T-helper 9 cell (primary cell): ENCODE data around the gene HSF2BP.
"Not testable (repeated sequence)": the region's sequence is repeated elsewhere in the genome, so short reads cannot be mapped to it uniquely, and the experiment has no call there.

ENCODE experiments used
- DNase-seq: peaks from one replicate; pipeline ENCODE4 v3.0.0-alpha.2; 2020

HSF2BP gene

DNA sequence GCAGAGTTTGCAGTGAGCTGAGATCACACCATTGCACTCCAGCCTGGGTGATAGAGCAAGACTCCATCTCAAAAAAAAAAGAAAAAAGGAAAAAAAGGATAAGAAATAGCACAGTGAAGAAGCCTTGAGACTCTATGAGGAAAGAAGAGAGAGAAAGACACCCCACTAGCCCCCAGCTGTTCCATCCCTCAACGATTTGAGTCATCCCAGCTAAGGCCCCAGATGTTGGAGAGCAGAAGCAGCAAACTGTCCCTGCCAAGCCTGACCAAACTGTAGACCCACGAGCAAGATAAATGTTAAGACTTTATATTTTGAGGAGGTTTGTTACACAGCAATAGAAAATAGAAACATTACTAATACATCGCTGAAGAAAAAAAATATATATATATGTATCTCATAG lies 42.4 kb downstream of the HSF2BP start:
- DNase-seq = not testable (repeated sequence)

DNA sequence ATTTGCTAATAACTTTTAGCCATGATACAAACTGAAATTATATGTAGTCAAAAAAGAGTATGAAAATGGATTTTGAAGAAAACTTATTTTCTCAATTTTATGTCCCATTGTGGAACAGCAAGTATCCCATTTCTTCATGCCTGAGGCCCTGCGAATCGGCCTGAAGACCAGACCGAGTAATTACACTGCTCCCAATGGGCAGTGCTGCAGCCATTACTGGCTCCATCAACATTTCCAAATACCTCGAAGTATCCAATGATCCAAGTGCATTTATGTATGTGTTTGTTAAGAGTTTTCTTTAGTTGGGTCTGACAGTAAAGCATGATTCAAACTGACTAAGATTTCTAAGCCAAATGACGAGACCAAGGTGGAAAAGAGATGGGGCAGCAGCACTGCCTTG lies 44.4 kb downstream of the HSF2BP start:
- DNase-seq = no peak

DNA sequence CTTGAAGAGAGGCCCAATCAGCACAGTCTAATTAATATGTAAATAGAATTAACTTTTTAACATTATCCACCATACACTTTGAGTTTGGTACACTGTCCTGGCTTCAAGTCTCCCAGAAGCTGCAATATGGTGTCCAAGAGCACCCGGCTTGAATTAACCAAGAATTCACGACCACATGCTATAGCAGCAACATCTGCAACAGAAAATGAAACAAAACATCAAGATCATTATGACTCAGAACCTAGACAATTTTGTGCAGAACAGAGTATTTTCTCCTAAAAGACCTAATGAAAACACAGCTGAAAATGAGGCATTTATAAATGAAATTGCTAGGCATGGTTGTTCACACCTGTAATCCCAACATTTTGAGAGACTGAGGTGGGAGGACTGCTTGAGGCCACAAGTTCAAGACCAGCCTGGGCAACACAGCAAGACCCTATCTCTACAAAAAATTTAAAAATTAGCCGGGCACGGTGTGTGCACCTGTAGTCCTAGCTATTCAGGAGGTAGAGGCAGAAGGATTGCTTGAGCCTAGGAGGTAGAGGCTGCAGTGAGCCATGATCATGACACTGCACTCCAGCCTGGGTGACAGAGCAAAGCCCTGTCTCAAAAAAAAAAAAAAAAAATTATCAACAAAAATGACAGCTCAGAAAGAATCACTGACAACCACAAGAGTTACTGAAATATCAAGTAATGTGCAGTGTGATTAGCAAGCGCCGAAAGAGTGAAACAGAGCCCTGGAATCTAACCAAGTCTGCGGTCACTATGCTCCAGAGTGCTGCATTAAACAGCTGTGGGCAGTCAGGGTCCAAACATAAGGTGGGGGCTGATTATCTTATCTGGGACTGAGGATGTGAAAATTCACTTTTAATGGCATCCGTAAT lies 45.3 kb downstream of the HSF2BP start:
- no peak for DNase-seq

DNA sequence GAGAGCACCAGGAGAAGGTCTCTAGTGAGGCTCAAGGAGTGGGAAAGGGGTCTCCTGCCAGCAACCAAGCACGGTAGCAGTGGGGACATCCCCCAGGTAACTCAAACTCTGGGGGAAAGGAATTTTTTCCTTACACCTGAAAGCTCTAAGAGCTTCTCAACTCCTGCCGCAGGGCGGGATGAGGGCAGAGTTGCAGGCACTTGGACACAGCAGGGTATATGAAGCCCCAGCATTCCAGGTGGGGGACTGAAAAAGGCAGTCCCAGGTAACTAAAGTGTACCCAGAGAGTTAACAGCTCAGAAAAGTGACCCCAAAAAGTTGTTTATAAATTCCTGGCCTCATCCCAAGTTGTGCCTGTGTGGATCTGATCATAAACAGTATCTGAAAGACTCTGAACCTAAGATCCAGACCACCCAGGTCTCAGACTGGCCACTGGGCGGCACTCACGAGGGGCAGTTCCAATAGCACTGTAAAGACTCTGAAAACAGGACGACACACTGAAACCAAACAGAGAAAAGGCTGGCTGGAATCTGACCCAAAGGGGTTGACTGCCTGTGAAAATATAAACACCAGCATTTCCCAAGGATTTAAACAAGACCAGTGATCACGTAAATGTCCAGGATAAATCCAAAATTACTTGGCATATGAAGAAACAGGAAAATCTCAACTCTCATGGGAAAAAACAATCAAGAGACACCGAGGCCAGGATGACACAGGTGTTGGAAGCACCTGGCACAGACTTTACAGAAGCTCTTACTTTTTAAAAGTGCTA lies 47.5 kb downstream of the HSF2BP start:
- no peak for DNase-seq

DNA sequence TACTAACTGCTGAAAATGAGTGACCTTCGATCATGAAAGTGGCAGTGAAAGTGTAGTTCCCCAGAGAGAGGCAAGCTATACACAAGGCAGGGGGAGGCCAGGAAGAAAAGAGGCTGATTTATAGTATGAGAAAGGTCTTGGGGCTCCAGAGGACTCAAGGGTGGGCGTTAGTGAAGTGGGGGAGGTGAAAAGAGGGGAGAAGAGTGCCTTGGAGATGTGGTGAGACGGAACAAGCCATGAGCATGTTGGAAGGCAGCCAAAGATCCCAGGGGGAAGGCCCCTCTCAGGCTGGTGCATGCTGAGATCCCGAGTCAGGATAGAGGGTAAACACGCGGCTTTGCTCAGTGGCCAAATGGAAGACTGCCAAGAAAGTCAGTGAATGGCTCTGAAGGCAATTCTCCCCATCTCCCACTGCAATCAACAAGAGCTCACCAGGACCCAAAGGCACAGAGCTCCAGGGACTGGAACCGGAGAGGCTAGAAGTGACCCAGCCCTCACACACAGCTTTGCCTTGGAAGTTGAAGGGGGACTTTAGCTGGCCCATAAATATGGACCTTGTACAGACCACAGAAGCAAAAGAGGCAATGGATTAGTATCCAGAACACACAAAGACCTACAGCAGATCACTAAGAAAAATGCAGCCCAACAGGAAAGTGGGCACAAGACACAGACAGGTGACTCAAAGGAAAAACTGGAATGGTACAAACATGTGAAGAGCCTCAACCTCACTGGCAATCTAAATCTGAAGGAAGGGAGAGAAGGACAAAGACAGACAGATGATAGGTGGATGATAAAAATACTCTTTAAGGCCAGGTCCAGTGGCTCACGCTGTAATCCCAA lies 49.6 kb downstream of the HSF2BP start:
- DNase-seq = no peak

DNA sequence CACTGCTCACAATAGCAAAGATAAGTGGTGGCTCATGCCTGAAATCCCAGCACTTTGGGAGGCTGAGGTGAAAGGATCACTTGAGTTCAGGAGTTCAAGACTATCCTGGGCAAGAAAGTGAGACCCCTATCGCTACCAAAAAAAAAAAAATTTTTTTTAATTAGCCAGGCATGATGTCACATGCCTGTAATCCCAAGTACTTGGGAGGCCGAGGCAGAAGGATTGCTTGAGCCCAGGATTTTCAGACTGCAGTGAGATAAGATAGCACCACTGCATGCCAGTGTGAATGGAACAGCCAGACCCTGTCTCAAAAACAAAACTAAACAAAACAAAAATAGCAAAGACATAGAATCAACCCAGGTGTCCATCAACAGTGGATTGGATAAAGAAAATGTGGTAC lies 50.6 kb downstream of the HSF2BP start:
- DNase-seq = no peak

DNA sequence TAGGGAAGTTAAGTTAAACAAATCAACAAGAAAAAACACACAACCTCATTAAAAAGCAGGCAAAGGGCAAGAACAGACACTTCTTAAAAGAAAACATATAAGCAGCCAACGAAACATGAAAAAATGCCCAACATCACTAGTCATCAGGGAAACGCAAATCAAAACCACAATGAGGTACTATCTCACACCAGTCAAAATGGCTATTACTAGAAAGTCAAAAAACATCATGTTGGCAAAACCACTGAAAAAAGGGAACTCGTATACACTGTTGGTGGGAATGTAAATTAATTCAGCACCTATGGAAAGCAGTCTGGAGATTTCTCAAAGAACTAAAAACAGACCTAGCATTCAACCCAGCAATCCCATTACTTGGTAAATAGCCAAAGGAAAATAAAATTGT lies 51.1 kb downstream of the HSF2BP start:
- DNase-seq = no peak

DNA sequence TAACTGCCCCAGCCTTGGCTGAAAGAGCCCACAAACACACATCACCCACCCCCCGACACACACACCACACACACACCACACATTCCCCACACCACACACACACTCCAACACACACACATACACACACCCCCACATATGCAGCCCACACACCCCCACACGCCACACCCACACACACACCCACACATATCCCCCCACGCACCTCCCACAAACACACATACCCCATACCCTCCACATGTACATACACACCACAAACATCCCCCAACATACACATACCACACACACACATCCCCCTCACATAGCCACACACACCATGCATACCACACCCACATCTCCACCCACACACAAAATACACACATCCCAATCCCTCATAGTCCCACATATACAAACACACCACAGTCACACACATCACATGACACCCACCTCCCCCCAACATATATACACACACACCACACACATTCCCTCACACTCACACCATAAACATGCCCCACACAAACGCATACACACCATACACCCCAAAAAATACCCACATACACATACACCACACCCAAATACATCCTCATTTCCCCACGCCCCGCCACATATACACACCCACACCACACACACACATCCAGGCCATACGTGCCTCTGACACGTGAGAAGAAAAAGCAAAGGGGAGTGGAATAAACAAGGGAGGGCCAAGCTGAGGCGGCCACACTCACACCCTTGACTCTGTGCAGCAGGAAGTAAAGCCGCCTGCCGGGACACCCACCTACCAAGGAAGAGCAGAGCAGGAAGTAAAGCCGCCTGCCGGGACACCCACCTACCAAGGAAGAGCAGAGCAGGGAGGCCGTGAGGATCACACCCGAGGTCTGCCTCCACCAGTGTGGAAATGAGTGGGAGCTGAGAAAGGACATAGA lies 53.7 kb downstream of the HSF2BP start:
- no peak for DNase-seq

DNA sequence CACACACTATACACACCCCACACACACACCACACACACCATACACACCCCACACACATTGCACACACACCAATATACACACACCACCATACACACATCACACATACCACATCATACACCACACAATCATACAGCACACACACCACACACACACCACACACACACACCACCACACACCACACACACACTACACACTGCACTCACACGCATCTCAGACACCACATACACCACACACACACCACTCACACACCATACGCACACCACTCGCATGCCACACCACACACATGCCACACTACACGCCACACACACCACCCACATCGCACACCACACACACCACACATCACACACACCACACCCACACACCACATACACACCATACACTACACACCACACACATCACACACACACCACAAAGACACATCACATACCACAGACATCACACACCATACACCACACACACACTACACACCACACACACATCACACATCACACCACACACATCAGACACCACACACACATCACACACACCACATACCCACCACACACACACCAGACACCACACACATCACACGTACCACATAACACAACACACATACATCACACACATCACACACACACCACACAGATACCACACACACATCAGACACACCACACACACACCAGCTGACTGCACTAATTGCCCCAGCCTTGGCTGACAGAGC lies 54.6 kb downstream of the HSF2BP start:
- DNase-seq = no peak

DNA sequence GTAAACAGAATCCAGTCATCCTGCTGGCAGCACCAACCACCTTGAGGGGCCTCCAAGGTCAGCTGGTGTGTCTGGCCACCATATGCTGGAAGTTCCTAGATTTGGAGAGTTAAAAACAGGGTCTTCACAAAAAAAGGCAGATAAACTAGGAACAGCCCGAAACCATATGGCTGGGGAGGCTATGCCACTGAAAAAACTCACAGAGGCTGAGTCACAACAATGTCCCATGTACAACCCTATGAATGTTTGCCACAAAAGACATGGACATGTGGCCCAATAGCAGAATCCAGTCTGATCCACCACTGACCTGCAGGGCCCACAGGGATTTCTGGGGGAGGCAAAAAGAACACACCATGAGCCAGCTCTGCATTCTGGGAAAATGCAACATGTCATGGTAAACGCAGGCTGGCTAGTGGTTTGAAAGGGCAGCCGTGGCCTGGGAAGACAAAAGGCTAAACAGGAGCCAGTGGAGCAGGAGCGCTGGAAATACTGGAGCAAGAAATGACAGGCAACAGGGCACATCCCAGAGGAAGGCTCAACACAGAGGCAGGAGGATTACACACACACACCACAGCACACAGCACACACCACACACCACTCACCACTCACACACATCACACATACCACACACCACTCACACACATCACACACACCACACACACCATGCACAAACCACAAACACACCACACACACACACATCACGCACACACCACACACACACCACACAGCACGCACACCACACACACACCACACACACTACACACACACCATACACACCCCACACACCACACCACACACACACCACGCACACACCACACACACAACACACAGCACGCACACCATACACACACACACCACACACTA lies 55.4 kb downstream of the HSF2BP start:
- no peak for DNase-seq

DNA sequence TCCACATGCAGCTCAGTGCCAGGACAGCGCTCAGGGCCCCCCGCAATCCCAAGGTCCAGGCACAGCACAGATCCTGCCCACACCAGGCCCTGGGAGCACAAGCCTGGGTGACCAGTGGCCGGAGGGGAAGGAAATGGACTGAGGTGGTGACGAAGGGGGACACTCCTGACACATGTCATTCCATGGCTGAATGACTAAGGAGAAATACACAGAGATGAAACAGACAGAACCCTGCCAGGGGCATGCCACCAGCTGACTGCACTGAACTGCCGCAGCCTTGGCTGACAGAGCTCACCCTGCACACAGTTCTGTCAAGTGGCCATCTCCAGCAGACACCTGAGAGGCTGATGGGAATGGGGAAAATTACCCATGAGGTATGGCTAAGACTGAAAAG lies 56.1 kb downstream of the HSF2BP start:
- no peak for DNase-seq

DNA sequence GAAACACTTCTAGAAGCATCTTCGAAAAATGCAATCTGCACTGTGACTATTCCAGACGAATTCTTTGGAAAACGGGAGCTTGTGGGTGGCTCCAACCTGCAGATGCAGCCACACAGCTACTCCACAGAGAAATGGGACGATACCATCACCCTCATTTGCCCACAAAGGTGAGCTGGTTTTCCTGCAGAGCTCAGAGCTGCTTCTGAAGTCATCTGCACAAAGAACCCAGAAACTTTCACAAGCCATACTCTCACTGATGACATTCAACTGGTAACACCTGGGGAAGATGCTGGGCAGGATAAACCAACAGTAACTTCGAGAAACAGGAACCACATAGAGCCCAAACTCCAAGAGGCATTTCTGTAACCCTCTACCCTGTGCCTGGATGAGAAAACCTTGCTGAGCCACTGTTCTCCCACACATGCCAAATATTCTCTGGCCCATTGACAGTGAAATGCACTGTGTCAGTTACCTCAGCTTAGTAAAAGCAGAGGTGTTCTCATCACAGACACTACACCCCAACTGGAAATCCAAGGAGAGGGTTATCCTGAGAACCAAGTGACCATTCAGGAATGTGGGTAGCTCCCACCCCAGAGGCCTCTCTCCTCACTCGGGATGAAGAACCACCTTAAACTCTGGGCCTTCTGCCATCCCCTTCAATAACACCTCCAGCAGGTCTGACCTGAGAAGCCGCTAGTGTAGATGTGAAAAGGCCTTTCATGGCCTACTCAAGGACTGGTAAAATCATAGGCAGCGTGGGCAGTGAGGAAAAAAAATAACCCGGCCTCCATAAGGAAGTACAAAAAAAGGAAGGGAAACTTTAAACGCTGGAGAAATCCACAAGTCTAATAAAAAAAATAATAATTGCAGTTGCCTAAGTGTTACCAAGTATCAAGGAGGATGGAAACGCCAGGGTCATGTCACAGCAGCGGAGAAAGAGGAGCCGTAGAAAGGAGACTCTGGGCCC lies 56.7 kb downstream of the HSF2BP start:
- no peak for DNase-seq

DNA sequence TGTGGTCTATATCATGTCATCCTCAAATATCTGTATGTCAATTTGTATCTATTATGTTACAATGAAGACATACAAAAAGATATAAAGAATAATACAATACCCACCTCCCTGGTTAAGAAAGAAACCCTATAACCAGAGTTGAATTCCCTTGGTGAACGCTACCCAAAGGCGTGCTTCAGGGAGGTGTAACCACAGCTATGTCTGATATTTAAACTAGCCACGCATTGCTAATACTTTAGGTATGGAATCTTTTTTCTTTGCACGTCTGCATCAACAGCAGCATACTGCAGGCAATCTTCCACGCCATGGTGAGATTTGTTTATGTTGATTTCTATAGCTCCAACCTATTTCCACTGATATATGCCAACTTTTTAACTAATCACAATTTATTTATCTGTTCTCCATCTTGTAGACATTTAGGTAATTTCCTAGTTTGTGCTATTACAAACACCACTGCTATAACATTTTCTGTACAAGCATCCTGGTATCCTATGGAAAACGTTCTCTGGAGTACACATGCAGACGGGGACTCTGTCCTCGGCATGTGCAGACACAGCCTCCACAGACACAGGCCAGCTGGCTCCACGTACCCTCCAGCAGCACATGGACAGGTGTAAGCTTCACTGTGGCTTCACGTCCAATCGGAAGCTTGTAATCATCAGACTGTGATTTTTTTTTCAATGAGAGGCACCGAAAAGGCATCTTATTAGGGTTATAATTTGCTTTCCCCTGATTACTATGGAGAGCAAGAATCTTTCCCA lies 58.5 kb downstream of the HSF2BP start:
- DNase-seq = no peak

DNA sequence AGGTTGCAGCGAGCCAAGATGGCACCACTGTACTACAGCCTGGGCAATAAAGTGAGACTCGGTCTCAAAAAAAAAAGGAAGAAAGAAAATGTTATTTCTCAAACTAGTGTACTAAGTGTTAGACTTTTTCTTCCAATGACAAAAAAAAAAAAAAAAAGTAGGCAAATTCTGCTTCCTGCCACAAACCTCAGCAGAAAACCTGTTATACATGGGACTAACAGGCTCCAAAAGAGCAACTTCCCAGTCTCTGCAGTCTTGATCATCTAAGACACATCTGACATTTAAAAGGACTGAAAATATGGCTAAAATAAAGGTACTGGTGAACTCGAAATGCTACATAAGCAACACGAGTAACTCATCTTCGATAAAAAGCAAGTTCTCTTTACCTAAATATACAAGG lies 59.6 kb downstream of the HSF2BP start:
- no peak for DNase-seq

DNA sequence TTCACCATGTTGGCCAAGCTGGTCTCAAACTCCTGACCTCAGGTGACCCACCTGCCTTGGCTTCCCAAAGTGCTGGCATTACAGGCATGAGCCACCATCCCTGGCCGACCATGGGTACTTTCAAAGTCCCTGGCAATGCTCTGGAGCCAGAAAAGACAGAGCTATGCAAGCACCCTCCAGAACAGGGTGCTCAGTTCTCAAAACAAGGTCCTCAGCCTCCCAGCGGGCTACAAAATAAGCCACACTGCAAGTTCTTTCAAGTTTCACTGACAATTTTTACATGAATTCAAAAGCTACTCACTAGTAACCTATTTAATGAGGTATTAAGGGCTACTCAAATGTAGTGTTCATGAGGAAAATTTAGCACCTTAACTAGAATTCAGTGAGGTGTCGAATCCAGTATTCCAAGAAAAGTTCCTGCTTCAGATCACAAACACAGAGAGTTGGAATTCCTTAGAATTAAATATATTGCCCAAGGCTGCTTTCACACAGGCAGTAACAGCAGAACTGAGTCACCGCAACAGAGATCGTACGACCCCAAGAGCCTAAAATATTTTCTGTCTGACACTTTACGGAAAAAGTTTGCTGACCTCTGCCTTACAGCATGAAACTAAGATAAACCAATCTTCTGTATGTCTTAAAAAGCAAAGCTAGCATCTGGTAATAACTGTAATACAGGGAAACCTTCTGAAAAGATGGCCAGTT lies 60.7 kb downstream of the HSF2BP start:
- DNase-seq = no peak

DNA sequence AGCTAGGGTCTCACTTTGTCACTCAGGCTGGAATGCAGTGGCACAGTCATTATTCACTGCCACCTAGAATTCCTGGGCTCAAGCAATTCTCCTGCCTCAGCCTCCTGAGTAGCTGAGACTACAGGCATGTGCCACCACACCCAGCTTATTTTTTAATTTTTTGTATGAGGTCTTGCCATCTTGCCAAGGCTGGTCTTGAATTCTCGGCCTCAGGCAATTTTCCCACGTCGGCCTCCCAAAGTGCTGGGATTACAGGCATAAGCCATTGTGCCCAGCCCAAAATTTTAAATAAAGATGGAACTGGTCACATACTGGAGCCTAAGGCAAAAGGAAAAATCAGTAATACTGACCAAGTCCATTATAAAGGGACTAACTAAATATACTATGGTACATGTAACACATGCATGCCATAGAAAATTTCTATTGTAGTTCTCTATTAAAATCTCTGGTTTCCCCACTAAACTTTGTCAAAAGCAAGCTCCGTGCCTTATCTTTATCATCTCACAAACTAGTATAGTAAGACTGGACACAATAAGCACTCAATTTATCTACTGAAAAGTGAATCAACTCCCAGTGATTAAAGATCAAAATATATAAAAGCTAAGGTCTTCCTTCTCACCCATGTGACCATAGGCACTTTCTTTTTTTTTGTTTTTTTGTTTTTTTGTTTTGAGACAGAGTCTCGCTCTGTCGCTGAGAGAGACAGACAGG lies 61.6 kb downstream of the HSF2BP start:
- no peak for DNase-seq

DNA sequence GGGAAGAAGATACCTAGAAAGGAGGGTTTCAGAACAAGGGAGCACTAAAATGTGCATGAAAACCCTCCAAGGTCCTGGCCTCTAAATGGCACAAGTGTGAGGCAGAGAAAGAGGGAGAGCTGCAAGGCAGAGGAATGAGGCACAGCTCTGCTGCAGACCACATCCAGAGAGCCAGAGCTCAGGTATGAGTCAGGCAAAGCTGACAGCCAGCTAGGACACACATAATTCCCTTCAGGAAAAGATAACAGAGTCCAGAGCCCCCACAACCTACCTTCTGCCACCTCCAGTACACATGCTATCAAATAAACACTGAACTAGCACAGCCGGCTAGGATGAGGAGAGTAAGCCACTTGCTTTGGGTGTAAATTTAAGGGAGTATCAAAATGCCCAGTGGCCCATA lies 62.2 kb downstream of the HSF2BP start:
- no peak for DNase-seq
